Parathyroid adenoma (tissue), 2 donors: ENCODE data around the gene LRRC71.

Source experiments
- H2AFZ ChIP-seq: fragments of 300-600 bp; sonication (generic); one replicate; pipeline ENCODE4 v1.7.0; 2017; ENCODE audit warnings: antibody characterized with exemption, mild to moderate bottlenecking
- H3K27ac ChIP-seq: fragments of 300-600 bp; sonication (generic); one replicate; pipeline ENCODE4 v1.7.0; 2017
- H3K27me3 ChIP-seq: fragments of 300-600 bp; sonication (generic); one replicate; pipeline ENCODE4 v1.7.0; 2017; ENCODE audit warnings: low read length; ENCODE audit not compliant: control insufficient read depth, insufficient read depth
- H3K36me3 ChIP-seq: fragments of 300-600 bp; sonication (generic); one replicate; pipeline ENCODE4 v1.7.0; 2017; ENCODE audit warnings: low read length; ENCODE audit not compliant: control insufficient read depth, insufficient read depth
- H3K4me1 ChIP-seq: fragments of 300-600 bp; sonication (generic); one replicate; pipeline ENCODE4 v1.7.0; 2017; ENCODE audit warnings: control low read depth
- H3K4me2 ChIP-seq: fragments of 300-600 bp; sonication (generic); one replicate; pipeline ENCODE4 v1.7.0; 2017; ENCODE audit warnings: low read length
- H3K4me3 ChIP-seq: fragments of 300-600 bp; sonication (generic); one replicate; pipeline ENCODE4 v1.7.0; 2017; ENCODE audit warnings: low read depth, low read length
- H3K79me2 ChIP-seq: fragments of 300-600 bp; sonication (generic); one replicate; pipeline ENCODE4 v1.7.0; 2017; ENCODE audit warnings: control low read depth
- H3K9ac ChIP-seq: fragments of 300-600 bp; sonication (generic); one replicate; pipeline ENCODE4 v1.7.0; 2017; ENCODE audit warnings: mild to moderate bottlenecking
- H3K9me3 ChIP-seq: fragments of 300-600 bp; sonication (generic); one replicate; pipeline ENCODE4 v1.7.0; 2017; ENCODE audit warnings: low read length; ENCODE audit not compliant: control insufficient read depth
- CTCF ChIP-seq: fragments of 300-600 bp; sonication (generic); IDR thresholded peaks from one replicate; pipeline ENCODE4 v1.7.0; 2017; ENCODE audit warnings: antibody characterized with exemption, mild to moderate bottlenecking
- donor health status: primary hyperparathyroidism.

Gene LRRC71

GRCh38 chr1:156885314-156885713 lies 35.1 kb upstream of the LRRC71 start:
- no peak overlapping the region for H3K27ac ChIP-seq
- H3K4me1 ChIP-seq = no peaks in the 10 kb centered on the region
- no peaks in the 10 kb centered on the region for H3K36me3 ChIP-seq
- H3K9ac ChIP-seq = no peak overlapping the region
- no peak for TF ChIP-seq CTCF
- no peak overlapping the region for H2AFZ ChIP-seq
- no peaks in the 10 kb centered on the region for H3K9me3 ChIP-seq
- no peak overlapping the region for H3K4me2 ChIP-seq
- no peaks in the 10 kb centered on the region for H3K79me2 ChIP-seq
- no peak overlapping the region for H3K4me3 ChIP-seq
- H3K27me3 ChIP-seq = no peaks in the 10 kb centered on the region

GRCh38 chr1:156885880-156886355 lies 34.5 kb upstream of the LRRC71 start:
- Histone ChIP-seq H3K79me2 (no peaks in the 10 kb centered on the region), H3K4me1 (no peaks in the 10 kb centered on the region), H3K9me3 (no peaks in the 10 kb centered on the region), H3K4me2 (no peak overlapping the region), H3K36me3 (no peaks in the 10 kb centered on the region), H2AFZ (no peak overlapping the region), H3K4me3 (no peak overlapping the region), H3K27me3 (no peaks in the 10 kb centered on the region), H3K27ac (no peak overlapping the region), H3K9ac (no peak overlapping the region)
- TF ChIP-seq CTCF = no peak

GRCh38 chr1:156886583-156887281 lies 33.7 kb upstream of the LRRC71 start:
- no peak overlapping the region for H3K27ac ChIP-seq
- no peaks in the 10 kb centered on the region for H3K36me3 ChIP-seq
- H3K9ac ChIP-seq = no peak overlapping the region
- no peak overlapping the region for H3K4me2 ChIP-seq
- H3K4me3 ChIP-seq = no peak overlapping the region
- TF ChIP-seq CTCF = no peak
- H3K79me2 ChIP-seq = no peaks in the 10 kb centered on the region
- no peaks in the 10 kb centered on the region for H3K27me3 ChIP-seq
- no peak overlapping the region for H2AFZ ChIP-seq
- H3K9me3 ChIP-seq = no peaks in the 10 kb centered on the region
- no peaks in the 10 kb centered on the region for H3K4me1 ChIP-seq

- Histone ChIP-seq H3K9me3 (no peaks in the 10 kb centered on the region), H3K9ac (no peak overlapping the region), H3K4me2 (no peak overlapping the region), H3K79me2 (no peaks in the 10 kb centered on the region), H3K4me3 (no peak overlapping the region), H3K36me3 (no peaks in the 10 kb centered on the region), H3K4me1 (no peaks in the 10 kb centered on the region), H2AFZ (no peak overlapping the region), H3K27ac (no peak overlapping the region), H3K27me3 (no peaks in the 10 kb centered on the region)
- TF ChIP-seq CTCF = no peak
Observed at GRCh38 chr1:156887317-156887716, 33.1 kb upstream of the LRRC71 start.

- Histone ChIP-seq H3K4me3 (no peak overlapping the region), H3K27ac (no peak overlapping the region), H3K9me3 (no peaks in the 10 kb centered on the region), H3K36me3 (no peaks in the 10 kb centered on the region), H2AFZ (no peak overlapping the region), H3K27me3 (no peaks in the 10 kb centered on the region), H3K4me1 (no peaks in the 10 kb centered on the region), H3K9ac (no peak overlapping the region), H3K4me2 (no peak overlapping the region), H3K79me2 (no peaks in the 10 kb centered on the region)
- TF ChIP-seq CTCF = no peak
Observed at GRCh38 chr1:156887734-156888133, 32.7 kb upstream of the LRRC71 start.
